Neural crest cell (in vitro differentiated cells): Measurements from ENCODE around the gene PRIMPOL. TPM values are rescaled to one million over a fixed set of nuclear protein-coding genes. Genes with fewer than 3 reads are reported as not detected.

ENCODE experiments used
- DNase-seq: peaks from one replicate; pipeline ENCODE4 v3.0.0; 2021; ENCODE audit warnings: low read depth, mixed read lengths, low spot score
- H3K27ac Mint-ChIP-seq: one replicate; pipeline ENCODE4 v1.8.0; 2021; ENCODE audit warnings: mild to moderate bottlenecking, mixed read lengths; ENCODE audit not compliant: unreplicated experiment
- H3K27me3 Mint-ChIP-seq: 2 replicates; pipeline ENCODE4 v1.8.0; 2021; ENCODE audit warnings: low read depth, mild to moderate bottlenecking, mixed read lengths
- H3K36me3 Mint-ChIP-seq: 2 replicates; pipeline ENCODE4 v1.8.0; 2021; ENCODE audit warnings: low read depth, mild to moderate bottlenecking, mixed read lengths
- H3K4me1 Mint-ChIP-seq: 2 replicates; pipeline ENCODE4 v1.8.0; 2021; ENCODE audit warnings: mixed read lengths
- H3K4me3 Mint-ChIP-seq: one replicate; pipeline ENCODE4 v1.8.0; 2021; ENCODE audit warnings: mild to moderate bottlenecking, mixed read lengths
- H3K9me3 Mint-ChIP-seq: 2 replicates; pipeline ENCODE4 v1.8.0; 2021; ENCODE audit warnings: mixed read lengths
- total RNA-seq: library from RNA; stranded (reverse); gene quantifications from 2 replicates; pipeline ENCODE4 v1.2.1, GENCODE V29; 2021
- TF ChIP-seq, protein P1 (sequence below): fragments of 200-600 bp; sonication (generic); conservative IDR thresholded peaks from 2 replicates; pipeline ENCODE4 v1.5.0; 2021; ENCODE audit warnings: antibody characterized with exemption, mild to moderate bottlenecking

PRIMPOL gene
- total RNA-seq, 1 donor from 2014 or later = 24.5 TPM

DNA sequence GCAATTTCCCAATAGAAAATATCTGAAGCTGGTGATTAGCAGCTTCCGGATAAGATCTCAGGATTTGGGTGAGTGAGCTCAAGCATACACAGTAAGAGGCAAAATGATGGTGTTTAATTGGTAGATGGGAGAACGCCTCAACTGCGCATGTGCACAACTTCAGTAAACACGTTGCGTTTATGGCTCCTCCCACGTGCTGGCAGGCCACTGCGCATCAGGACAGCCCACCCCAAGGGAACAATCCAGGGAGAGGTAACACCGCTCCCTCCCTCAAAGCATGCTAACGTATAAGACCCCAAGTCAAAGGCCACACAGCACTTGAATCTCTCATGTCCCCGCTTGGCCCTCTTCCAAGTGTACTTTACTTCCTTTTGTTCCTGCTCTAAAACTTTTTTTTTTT lies 94.7 kb downstream of the PRIMPOL start:
- H3K9me3 Mint-ChIP-seq = no peaks in the 10 kb centered on the region

More for the DNA sequence above, 94.7 kb downstream of the PRIMPOL start:
- no peak overlapping the region for H3K27ac Mint-ChIP-seq
- TF ChIP-seq, protein P1, sequence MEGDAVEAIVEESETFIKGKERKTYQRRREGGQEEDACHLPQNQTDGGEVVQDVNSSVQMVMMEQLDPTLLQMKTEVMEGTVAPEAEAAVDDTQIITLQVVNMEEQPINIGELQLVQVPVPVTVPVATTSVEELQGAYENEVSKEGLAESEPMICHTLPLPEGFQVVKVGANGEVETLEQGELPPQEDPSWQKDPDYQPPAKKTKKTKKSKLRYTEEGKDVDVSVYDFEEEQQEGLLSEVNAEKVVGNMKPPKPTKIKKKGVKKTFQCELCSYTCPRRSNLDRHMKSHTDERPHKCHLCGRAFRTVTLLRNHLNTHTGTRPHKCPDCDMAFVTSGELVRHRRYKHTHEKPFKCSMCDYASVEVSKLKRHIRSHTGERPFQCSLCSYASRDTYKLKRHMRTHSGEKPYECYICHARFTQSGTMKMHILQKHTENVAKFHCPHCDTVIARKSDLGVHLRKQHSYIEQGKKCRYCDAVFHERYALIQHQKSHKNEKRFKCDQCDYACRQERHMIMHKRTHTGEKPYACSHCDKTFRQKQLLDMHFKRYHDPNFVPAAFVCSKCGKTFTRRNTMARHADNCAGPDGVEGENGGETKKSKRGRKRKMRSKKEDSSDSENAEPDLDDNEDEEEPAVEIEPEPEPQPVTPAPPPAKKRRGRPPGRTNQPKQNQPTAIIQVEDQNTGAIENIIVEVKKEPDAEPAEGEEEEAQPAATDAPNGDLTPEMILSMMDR = no peak
- H3K4me1 Mint-ChIP-seq = peaks cover 21% of the 10 kb centered on the region
- H3K36me3 Mint-ChIP-seq = no peaks in the 10 kb centered on the region
- DNase-seq = no peak
- H3K27me3 Mint-ChIP-seq = no peaks in the 10 kb centered on the region
- no peak overlapping the region for H3K4me3 Mint-ChIP-seq

Other genes starting within 250 kb of the PRIMPOL start
- 12.6 and 15.8 TPM in 2 replicates for gene IRF2, start 175.2 kb upstream of the PRIMPOL start, total RNA-seq
- 39.6 and 46.8 TPM in 2 replicates for gene CASP3, start 291 bp upstream of the PRIMPOL start, total RNA-seq
- gene CENPU, start 84.4 kb downstream of the PRIMPOL start, total RNA-seq = 76.6 and 85.3 TPM in 2 replicates
- gene ACSL1, start 176.2 kb downstream of the PRIMPOL start, total RNA-seq = 10.4 and 10.6 TPM in 2 replicates